Spleen (tissue), 7 donors: ENCODE data around the gene LAMA5.

ENCODE experiments used
- CTCF ChIP-seq, 11 experiments: fragments of 200-600 bp in 7 of 11; fragments of 450-650 bp in 4 of 11; sonication (generic) in 4 of 11; IDR thresholded peaks in 8 of 11; conservative IDR thresholded peaks in 3 of 11; 1 replicate in 7 of 11; 2 replicates in 4 of 11; pipeline versions ENCODE4 v1.4.0 to v1.8.0; 2016 to 2021; ENCODE audit warnings: antibody characterized with exemption in 11 of 11, inconsistent platforms in 4 of 11, mild to moderate bottlenecking in 1 of 11
- POLR2A ChIP-seq, 3 donors: fragments of 450-650 bp; IDR thresholded peaks; one replicate each; pipeline ENCODE4 v1.5.1; 2017; ENCODE audit warnings: antibody characterized with exemption in 3 of 3, mild to moderate bottlenecking in 1 of 3
- POLR2AphosphoS5 ChIP-seq, 3 donors: sonication (generic); formaldehyde crosslinking; IDR thresholded peaks; one replicate each; pipeline ENCODE4 v1.5.1; 2017; ENCODE audit warnings: antibody characterized with exemption in 3 of 3
- donor health status: DM: no; HTN: no; CAD: no; lungs with moderate emphysema.
- donor health status: DM: no; HTN: no; CAD: no.
- donor health status: DM: no; HTN: no; CAD: no.

DNA sequence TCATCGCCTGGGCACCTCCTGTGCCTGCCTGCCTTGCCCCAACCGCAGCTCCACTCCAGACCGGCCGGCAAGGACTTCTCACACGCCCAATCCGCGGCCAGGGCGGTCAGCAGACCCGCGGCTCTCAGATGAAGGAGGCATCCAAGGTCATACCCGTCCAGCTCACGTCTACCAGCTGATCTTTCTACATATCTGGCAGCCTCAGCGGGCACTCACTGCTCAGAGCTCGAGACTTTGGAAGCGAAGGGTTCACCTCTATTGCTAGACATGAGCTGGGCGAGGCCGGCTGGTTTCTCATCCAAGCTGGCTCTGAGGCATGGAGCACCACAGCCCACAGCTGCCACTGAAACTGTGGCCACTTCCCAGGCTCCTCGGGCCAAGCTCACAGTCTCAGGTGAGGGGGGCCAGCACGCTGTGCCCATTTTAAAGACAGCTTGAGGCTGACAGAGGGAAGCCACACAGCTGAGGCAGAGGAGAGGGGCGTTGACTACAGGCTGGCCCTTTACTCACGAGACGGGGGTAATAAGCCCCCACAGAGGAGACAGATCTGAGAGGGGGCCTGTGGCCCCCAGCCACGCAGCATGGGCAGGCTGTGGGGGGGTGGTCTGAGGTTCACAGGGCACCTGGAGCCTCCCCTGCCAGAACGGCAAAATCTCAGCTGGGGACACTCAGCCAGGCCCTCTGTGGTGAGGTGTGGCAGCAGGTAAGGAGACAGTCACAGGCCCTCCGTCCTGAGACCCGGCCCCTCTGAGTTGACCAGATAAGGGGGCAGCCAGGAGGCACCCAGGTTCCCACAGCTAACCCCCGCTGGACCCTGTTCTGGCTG is 2.0 kb downstream of the LAMA5 start:
- no peak for TF ChIP-seq CTCF (IDR thresholded peaks at IDR 0.05 in 8 of 11, conservative IDR thresholded peaks at IDR 0.05 in 3 of 11)
- TF ChIP-seq POLR2A (IDR thresholded peaks at IDR 0.05): no peak
- TF ChIP-seq POLR2AphosphoS5 (IDR thresholded peaks at IDR 0.05): peak in 1 of 3 donors; percentile 48
